Measurements from ENCODE around the gene PRAMEF20.
"Not testable (repeated sequence)": the region's sequence is repeated elsewhere in the genome, so short reads cannot be mapped to it uniquely, and the experiment has no call there.

PRAMEF20 gene

DNA sequence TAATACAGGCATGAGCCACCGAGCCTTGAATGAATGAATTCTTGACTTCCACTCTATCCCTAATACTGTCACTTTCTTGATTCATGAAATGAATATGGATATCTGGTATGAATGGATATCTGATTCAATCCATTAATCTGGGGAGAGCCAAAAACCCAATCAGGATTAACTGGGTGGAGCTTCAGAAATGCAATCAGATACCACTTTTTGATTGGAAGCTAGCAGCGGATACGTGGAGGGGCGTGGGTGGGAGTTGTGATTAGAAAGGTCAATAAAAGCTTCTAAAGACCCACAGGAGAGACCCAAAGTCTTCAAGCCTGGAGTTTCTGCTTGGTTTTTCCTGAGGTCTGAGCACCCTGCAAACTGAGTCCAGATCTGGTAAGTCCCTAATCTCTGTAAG lies at the start of gene PRAMEF20:
Gene PRAMEF20 (plus strand): TSS at position 301 of the 400 bp plus-strand sequence. CDS start 5,905 bp downstream, outside the sequence.
- DNase-seq (ENCODE audit: extremely low read depth in 1 of 2, low read depth in 1 of 2), result not testable (repeated sequence)

DNA sequence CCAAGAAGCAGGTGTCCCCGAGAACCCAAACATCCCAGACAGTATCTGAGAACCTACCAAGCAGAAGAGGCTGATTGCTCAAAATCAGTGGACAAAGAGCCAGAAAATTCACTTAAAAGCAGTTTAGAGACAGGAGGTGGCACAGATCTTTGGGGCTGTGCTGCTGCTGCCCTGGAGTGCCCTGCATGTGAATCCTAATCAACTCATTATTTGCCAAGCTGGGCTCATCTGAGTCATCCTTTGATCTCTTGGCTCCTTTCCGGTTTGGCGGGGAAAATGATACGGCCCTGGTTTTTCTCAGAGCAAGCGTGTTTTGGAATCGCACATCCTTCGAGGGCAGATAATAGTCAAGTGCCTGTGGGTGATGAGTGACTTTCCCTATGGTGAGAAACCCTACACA lies 47.9 kb upstream of the PRAMEF20 start:
- DNase-seq (ENCODE audit: extremely low read depth in 1 of 2, low read depth in 1 of 2), result not testable (repeated sequence)

- DNase-seq (ENCODE audit: extremely low read depth in 1 of 2, low read depth in 1 of 2), result not testable (repeated sequence)
Measured at GRCh38 chr1:13364928-13365327, 45.3 kb upstream of the PRAMEF20 start.

GRCh38 chr1:13366536-13366935 lies 43.7 kb upstream of the PRAMEF20 start:
- DNase-seq (ENCODE audit: extremely low read depth in 1 of 2, low read depth in 1 of 2), result not testable (repeated sequence)

GRCh38 chr1:13368544-13368943 lies 41.7 kb upstream of the PRAMEF20 start:
- DNase-seq (ENCODE audit: extremely low read depth in 1 of 2, low read depth in 1 of 2), result not testable (repeated sequence)

DNA sequence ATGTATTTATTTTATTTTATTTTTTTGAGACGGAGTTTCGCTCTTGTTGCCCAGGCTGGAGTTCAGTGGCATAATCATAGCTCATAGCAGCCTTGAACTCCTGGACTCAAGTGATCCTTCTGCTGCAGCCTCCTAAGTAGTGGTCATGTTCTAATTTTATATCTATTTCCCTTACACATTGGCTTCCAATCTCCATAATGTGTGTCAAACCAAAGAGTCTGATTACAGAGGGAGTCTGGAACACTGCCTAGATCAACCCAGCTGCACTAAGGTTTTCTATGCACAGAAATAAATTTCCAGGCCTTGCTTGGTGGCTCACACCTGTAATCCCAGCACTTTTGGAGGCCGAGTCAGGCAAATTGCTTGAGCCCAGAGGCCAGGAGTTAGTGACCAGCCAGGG lies 31.3 kb upstream of the PRAMEF20 start:
- DNase-seq (ENCODE audit: extremely low read depth in 1 of 2, low read depth in 1 of 2), result not testable (repeated sequence)

GRCh38 chr1:13380380-13380779 lies 29.9 kb upstream of the PRAMEF20 start:
- not testable (repeated sequence) for DNase-seq (ENCODE audit: extremely low read depth in 1 of 2, low read depth in 1 of 2)

- DNase-seq (ENCODE audit: extremely low read depth in 1 of 2, low read depth in 1 of 2), result not testable (repeated sequence)
Measured at GRCh38 chr1:13389332-13389731, 20.9 kb upstream of the PRAMEF20 start, which contains the start of gene PRAMEF17. Gene PRAMEF17 (plus strand): TSS chr1:13389632. CDS start chr1:13389658, 26 bp downstream.

DNA sequence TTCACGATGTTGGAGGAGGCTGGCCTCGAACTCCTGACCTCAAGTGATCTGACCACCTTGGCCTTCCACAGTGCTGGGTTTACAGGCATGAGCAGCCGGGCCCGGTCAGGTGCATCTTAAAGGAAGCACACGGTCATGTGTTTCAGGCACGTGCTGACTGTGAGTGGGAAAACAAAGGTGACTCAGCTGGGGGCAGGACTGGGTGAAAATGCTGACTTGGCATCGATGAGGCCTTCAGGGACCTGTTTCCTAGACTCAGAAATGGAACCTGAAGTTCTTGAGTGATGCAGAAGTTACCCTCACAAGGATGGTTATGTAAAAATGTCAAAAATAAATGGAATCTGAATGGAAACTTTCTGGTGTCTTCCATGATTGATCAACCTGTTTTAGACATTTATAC lies 17.2 kb upstream of the PRAMEF20 start:
- not testable (repeated sequence) for DNase-seq (ENCODE audit: extremely low read depth in 1 of 2, low read depth in 1 of 2)

DNA sequence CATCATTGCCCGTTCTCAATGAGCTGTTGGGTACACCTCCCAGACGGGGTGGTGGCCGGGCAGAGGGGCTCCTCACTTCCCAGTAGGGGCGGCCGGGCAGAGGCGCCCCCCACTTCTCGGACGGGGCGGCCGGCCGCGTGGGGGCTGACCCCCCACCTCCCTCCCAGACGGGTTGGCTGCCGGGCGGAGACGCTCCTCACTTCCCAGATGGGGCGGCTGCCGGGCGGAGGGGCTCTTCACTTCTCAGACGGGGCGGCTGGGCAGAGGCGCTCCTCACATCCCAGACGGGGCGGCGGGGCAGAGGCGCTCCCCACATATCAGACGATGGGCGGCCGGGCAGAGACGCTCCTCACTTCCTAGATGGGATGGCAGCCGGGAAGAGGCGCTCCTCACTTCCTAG lies 15.5 kb upstream of the PRAMEF20 start:
- not testable (repeated sequence) for DNase-seq (ENCODE audit: extremely low read depth in 1 of 2, low read depth in 1 of 2)

DNA sequence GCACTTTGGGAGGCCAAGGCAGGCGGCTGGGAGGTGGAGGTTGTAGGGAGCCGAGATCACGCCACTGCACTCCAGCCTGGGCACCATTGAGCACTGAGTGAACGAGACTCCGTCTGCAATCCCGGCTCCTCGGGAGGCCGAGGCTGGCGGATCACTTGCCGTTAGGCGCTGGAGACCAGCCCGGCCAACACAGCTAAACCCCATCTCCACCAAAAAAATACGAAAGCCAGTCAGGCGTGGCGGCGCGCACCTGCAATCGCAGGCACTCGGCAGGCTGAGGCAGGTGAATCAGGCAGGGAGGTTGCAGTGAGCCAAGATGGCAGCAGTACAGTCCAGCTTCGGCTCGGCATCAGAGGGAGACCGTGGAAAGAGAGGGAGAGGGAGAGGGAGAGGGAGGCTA lies 14.9 kb upstream of the PRAMEF20 start:
- not testable (repeated sequence) for DNase-seq (ENCODE audit: extremely low read depth in 1 of 2, low read depth in 1 of 2)

GRCh38 chr1:13407811-13408210 lies 2.4 kb upstream of the PRAMEF20 start:
- DNase-seq (ENCODE audit: extremely low read depth in 1 of 2, low read depth in 1 of 2), result no peak

GRCh38 chr1:13430495-13430894 lies 20.2 kb downstream of the PRAMEF20 start:
- no peak for DNase-seq (ENCODE audit: extremely low read depth in 1 of 2, low read depth in 1 of 2)

DNA sequence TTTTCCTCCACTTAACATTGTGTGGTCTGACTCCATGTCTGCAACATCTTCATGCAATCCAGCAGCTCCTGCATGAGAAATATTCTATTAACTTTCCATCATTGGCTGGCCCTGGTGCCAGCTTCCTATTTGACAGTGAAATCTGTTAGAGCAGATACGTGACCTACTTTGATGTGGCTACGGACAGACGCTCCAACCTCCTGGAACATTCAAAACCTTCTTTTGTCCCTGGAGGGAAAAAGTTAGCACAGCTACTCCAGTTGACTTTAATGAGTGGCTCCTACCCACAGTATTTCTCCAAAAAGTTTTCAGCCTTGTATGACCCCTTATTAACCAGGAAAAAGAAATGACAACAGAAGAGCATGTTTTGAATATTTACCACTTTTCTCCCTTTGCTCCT lies 22.0 kb downstream of the PRAMEF20 start:
- DNase-seq (ENCODE audit: extremely low read depth in 1 of 2, low read depth in 1 of 2), result no peak

DNA sequence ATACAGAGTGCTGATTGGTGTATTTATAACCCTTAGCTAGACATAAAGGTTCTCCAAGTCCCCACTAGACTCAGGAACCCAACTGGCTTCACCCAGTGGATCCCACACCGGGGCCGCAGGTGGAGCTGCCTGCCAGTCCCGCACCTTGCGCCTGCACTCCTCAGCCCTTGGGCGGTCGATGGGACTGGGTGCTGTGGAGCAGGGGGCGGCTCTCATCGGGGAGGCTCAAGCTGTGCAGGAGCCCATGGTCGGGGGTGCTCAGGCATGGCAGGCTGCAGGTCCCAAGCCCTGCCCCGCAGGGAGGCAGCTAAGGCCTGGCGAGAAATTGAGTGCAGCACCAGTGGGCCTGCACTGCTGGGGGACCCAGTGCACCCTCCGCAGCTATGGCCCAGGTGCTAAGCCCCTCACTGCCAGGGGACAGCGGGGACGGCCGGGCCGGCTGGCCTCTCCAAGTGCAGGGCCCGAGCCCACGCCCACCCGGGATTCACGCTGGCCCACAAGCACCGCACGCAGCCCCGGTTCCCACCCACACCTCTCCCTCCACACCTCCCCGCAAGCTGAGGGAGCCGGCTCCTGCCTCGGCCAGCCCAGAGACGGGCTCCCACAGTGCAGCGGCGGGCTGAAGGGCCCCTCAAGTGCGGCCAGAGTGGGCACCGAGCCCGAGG lies 23.6 kb downstream of the PRAMEF20 start:
- not testable (repeated sequence) for DNase-seq (ENCODE audit: extremely low read depth in 1 of 2, low read depth in 1 of 2)

GRCh38 chr1:13435458-13435857 lies 25.2 kb downstream of the PRAMEF20 start:
- no peak for DNase-seq (ENCODE audit: extremely low read depth in 1 of 2, low read depth in 1 of 2)

DNA sequence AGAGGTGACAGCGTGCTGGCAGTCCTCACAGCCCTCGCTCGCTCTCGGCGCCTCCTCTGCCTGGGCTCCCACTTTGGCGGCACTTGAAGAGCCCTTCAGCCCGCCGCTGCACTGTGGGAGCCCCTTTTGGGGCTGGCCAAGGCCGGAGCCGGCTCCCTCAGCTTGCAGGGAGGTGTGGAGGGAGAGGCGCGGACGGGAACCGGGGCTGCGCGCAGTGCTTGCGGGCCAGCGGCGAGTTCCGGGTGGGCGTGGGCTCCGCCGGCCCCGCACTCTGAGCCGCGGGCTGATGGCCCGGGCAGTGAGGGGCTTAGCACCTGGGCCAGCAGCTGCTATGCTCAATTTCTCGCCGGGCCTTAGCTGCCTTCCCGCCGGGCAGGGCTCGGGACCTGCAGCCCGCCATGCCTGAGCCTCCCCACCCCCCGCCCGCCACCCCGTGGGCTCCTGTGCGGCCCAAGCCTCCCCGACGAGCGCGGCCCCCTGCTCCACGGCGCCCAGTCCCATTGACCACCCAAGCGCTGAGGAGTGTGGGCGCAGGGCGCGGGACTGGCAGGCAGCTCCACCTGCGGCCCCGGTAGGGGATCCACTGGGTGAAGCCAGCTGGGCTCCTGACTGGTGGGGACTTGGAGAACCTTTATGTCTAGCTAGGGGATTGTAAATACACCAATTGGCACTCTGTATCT lies 29.0 kb downstream of the PRAMEF20 start:
- DNase-seq (ENCODE audit: extremely low read depth in 1 of 2, low read depth in 1 of 2), result not testable (repeated sequence)

- DNase-seq (ENCODE audit: extremely low read depth in 1 of 2, low read depth in 1 of 2), result no peak
Measured at GRCh38 chr1:13443335-13443979, 33.2 kb downstream of the PRAMEF20 start.

DNA sequence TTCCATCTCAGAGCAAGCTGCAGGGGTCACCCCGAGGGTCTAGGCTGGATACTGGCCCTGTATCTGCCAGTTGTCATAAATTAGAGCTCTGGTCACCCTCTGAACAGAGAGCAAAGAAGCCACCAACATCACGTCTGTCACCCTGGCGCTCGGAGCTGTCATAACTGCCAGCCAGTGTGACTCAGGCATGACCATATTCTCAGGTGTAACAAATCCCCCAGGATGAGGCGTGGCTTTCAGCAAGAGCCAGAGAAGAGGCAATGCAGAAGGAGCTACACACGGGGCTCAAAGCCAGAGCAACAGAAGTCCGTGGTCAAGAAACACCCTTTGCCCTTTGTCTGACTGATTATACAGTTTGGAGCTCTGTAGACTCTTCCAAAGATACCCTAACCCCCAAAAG lies 40.0 kb downstream of the PRAMEF20 start:
- no peak for DNase-seq (ENCODE audit: extremely low read depth in 1 of 2, low read depth in 1 of 2)

DNA sequence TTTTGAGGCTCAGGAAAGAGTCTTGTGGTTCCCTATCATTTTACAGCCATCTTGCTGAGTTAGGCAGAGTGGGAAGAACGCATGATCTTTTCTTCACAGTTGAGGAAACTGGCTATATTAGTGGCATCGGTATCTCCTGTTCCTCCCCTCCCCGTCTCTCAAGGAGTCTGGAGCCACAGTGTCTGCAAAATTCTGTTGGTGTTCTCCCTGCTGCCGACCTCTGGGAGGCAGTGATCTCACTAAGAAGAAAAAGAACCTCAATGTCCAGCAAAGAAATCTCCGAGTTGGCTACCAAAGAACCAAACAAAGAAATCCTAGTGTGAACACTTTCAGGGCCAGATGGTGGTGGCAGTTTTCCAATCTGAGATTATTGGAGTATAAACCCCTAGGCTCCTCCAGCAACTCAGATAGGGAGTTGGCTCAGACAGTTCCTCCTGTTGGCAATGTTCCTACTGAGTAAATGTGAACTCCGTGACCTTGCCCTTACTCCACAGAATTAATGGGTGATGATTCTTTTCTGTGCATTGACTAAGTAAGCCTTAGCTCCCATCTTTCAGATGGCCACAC lies 41.2 kb downstream of the PRAMEF20 start:
- DNase-seq (ENCODE audit: extremely low read depth in 1 of 2, low read depth in 1 of 2), result no peak

GRCh38 chr1:13456904-13457532 lies 46.8 kb downstream of the PRAMEF20 start:
- no peak for DNase-seq (ENCODE audit: extremely low read depth in 1 of 2, low read depth in 1 of 2)
